Midbrain (tissue), 1 donor: ENCODE data around the gene VASP.

Experiments used
- DNase-seq: peaks from one replicate; lab custom pipeline; 2025; lab: John Stamatoyannopoulos, UW

VASP gene

DNA sequence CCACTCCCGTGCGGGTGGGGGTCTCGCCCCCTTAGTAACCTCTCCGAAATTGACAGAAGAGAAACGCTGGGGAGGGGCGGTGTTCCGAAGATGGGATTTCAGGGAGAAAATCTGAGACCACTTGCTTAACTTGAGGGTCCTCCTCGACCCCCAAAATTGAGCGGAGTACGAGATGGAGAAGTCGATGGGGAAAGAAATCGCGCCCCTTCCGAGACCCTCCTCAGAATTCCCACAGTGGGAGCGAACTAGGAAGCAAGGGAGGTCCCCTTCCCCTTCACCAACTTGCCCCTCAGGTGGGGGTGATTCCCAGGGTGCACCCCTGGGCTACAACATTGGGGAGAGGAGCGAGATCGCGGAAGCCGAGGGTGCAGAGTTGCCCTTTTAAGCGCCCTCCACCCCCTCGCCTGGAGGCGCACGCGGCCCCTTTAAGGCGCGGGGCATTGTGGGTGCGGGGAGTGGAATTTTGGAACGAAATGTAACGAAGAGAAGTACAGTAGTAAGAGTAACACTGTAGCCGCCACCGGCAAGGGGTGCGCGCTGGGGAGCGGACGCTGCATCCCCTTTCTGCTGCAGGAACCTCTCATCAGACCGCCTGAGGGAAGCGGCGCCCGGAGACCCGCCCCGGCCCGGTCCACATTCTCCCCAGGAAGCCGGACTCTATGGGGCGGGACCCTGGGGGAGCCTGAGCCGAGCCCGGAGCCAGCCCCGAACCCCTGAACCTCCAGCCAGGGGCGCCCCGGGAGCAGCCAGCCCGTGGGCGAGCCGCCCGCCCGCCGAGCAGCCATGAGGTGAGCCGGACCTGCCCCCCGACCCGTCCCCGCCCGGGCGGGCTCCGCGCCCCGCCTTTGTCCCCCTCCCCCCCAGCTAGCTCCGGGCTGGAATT is at the start of gene VASP:
Gene VASP (plus strand): TSS at position 491 of the 883 bp plus-strand sequence. CDS start 293 bp downstream, at position 784.
- DNase-seq: peak; percentile 69

DNA sequence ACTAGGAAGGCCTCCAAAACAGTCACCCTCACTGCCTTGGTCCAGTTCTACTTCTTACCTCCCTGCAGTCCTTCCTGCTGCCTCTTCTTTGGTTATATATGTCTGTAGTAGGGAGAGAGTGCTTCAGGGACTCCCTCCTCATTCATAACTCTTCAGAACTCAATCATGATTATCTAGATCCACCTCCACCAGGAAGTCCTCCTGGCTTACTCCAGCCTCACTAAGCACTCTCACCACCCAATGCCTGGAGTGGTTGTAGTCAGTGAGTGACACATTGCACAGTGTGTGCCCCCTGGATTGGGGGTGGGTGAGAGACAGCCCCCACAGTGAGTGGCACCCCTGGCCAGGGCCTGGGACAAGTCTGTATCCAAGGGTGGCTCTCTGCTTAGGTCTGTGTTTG is 49.5 kb upstream of the VASP start:
- DNase-seq: no peak

- no peak for DNase-seq
These were observed 46.4 kb upstream of the VASP start for GRCh38 chr19:45460807-45461347.

GRCh38 chr19:45462174-45462573 is 45.1 kb upstream of the VASP start:
- no peak for DNase-seq

- no peak for DNase-seq
These were observed 44.0 kb upstream of the VASP start for GRCh38 chr19:45463241-45463640.

- no peak for DNase-seq
These were observed 43.0 kb upstream of the VASP start for GRCh38 chr19:45464274-45464673.

DNA sequence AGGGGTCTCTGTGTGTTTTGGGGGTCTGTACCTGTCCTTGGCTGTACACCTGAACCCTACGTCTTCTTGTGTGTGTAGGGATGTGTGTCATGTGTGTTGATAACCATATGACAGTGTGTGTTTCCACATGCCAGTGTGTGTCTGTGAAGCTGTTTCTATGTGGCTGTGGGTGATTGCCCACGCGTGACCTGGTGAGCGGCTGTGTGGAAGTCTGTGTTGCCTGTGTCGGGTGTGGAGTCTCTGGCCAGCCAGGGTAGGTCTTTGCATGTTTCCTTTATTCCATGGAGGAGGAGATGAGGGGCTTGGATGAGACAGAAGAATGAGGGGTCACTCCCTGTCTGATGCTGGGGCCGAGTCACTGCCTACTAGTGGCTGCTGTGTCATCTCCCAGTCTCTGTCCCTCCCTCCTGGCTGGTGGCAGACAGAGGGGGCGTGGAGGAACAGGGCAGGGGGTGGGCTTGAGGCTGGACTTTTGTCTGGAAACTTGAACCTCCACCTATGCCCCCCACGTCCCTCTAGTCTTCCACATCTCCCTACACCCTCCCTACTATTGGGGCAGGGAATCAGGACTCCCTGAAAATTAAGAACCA is 42.3 kb upstream of the VASP start:
- DNase-seq: no peak

DNA sequence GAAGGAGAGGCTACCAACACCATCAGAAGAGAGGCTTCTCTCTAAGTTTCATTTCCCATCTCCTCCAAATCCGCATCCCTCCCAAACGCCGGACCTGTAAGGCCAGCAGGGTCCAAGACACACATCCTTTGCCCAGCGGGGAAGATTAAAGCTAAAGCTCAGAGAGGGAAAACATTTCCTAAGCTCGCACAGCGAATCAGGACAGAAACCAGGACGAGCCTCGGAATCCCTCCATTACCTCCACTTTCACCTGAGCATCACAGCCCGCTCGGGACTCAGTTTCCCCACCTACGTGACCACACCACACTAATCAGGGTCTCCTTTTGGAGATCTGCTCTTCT is 40.2 kb upstream of the VASP start:
- no peak for DNase-seq

DNA sequence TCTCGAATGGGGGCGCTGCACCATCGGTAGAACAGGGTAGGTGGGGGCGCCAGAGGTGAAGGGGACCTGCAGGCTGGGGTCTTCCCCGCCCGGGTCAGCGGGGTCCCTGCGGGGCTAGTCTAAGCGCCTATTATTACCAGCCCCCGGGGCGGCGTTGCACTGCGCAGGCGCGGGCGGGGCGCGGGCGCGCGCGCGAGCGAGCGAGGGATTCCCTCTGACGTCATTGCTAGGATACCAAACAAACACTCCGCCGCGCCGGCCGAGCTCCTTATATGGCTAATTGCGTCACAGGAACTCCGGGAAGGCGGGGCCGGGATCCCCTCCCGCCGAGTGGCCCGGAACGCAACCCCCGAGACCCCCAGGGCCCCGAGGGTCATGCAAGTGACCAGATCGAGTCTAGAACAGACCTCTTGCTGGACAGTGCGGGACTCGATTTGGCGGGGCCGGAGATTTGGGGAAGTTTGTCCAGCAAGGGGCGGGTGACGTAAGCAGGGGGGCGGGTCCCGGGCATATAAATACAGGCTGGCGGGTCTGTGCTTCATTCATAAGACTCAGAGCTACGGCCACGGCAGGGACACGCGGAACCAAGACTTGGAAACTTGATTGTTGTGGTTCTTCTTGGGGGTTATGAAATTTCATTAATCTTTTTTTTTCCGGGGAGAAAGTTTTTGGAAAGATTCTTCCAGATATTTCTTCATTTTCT is 39.7 kb upstream of the VASP start, which contains the start of gene FOSB:
Gene FOSB (plus strand): TSS at position 541 of the 703 bp plus-strand sequence. CDS start 591 bp downstream, outside the sequence.
- peak; percentile 92 for DNase-seq

- DNase-seq: no peak
These were observed 39.1 kb upstream of the VASP start for GRCh38 chr19:45468159-45468651.

DNA sequence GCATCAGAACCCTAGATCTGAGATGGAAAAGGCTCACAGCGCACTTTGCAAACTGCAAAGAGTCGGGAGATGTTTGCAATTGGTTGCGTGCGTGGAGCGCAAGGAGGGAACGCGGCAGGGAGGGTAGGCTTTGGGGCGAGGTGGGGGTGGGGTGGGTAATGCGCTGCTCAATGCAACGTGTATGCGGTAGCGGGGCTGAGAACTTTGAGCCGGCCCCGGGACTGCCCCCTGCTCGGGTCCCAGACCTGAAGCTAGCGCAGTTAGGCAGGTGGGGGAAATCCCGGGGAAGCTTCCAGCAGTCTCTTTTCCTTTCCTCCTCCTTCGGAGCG is 38.5 kb upstream of the VASP start:
- DNase-seq: no peak

DNA sequence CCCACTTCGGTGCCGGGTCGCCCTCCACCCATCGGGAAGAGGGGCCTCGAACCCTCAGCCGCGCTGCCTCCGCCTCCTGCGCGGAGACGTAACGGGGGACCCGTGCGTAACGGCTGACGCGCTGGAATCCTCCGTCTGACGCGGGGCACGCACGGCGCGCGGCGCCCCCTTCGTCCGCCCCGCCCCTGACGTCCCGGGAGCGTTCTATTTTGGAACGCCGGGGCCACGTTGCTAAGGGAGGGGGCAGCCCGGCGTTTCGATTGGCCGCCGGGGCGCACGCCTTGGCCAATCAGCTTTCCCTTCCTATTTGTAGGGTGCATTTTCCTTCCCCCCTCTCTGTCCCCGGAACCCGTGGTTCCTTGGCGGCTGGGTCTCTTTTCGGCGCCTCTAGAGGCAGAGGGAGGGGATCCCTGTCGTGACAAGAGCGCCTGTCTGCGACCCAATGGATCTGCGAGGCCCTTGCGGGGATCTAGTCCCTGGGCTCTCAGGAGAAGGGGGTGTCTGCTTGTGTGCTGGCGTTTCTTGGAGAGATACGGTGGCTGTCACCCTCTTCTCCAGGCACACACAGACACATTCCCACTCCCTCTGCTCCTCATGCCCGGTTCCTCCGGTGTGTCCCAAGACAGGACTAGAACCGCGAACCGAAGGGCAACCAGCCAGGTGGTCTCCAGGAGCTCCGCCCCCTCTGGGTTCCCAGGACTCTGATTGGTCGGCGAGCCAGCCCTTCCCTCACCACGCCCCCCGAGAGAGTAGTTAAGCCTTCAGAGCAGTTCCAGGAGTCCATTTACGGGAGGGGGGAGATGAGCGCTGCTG is 37.9 kb upstream of the VASP start:
- peak; percentile 92 for DNase-seq

- no peak for DNase-seq
These were observed 37.1 kb upstream of the VASP start for GRCh38 chr19:45469945-45470761.

DNA sequence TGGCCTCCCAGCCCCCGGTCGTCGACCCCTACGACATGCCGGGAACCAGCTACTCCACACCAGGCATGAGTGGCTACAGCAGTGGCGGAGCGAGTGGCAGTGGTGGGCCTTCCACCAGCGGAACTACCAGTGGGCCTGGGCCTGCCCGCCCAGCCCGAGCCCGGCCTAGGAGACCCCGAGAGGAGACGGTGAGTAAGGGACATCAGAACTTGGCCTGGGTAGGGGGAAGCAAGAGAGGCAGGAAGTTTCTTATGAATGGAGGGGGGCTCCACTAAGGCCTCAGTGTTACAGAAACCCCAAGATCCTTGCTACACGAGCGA is 36.6 kb upstream of the VASP start:
- no peak for DNase-seq

DNA sequence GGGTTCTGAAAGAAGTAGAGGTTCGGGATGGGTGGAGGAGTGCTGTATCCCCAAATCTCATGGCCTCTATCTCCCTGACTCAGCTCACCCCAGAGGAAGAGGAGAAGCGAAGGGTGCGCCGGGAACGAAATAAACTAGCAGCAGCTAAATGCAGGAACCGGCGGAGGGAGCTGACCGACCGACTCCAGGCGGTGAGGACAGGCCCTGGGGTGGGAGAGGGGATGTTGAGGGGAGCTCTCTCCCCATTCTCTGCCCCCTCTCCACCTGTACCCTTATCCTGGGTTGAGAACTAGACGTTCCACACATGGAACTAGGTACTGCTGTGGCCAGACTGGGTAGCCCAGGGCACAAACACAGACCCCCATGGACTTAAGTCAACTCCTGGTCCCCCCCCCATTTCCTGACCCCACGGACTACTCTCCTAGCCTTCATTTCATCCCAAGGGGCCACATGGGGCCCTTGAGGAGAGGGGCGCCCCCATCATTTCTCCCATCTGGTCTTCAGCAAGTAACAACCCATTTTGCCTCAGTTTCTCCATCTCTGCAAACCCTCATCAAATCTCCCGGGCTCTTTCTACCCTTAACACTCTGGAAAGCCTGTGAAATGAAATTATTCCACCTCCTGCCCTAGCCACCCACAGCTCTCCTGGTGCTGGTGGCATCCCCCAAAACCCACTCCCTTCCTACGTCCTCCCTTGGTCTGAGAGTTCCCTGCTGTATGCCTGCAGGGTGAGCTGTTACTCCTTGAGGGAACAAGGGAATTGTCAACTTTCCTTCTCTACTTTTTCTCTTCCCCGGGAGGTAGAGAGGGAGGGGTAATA is 36.0 kb upstream of the VASP start:
- no peak for DNase-seq

- no peak for DNase-seq
These were observed 35.2 kb upstream of the VASP start for GRCh38 chr19:45471931-45472562.

DNA sequence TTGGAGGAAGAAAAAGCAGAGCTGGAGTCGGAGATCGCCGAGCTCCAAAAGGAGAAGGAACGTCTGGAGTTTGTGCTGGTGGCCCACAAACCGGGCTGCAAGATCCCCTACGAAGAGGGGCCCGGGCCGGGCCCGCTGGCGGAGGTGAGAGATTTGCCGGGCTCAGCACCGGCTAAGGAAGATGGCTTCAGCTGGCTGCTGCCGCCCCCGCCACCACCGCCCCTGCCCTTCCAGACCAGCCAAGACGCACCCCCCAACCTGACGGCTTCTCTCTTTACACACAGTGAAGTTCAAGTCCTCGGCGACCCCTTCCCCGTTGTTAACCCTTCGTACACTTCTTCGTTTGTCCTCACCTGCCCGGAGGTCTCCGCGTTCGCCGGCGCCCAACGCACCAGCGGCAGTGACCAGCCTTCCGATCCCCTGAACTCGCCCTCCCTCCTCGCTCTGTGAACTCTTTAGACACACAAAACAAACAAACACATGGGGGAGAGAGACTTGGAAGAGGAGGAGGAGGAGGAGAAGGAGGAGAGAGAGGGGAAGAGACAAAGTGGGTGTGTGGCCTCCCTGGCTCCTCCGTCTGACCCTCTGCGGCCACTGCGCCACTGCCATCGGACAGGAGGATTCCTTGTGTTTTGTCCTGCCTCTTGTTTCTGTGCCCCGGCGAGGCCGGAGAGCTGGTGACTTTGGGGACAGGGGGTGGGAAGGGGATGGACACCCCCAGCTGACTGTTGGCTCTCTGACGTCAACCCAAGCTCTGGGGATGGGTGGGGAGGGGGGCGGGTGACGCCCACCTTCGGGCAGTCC is 34.5 kb upstream of the VASP start:
- no peak for DNase-seq

DNA sequence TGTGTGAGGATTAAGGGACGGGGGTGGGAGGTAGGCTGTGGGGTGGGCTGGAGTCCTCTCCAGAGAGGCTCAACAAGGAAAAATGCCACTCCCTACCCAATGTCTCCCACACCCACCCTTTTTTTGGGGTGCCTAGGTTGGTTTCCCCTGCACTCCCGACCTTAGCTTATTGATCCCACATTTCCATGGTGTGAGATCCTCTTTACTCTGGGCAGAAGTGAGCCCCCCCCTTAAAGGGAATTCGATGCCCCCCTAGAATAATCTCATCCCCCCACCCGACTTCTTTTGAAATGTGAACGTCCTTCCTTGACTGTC is 34.0 kb upstream of the VASP start:
- no peak for DNase-seq
